Nephron progenitor cell (in vitro differentiated cells): ENCODE results near the gene SCARF2.

ENCODE experiments used
- DNase-seq: peaks from one replicate; pipeline ENCODE4 v3.0.0; 2021
- H3K27ac Mint-ChIP-seq: 2 replicates; pipeline ENCODE4 v1.8.0; 2021; ENCODE audit warnings: mild to moderate bottlenecking, moderate library complexity, mixed read lengths
- H3K27me3 Mint-ChIP-seq: 2 replicates; pipeline ENCODE4 v1.8.0; 2021; ENCODE audit warnings: mild to moderate bottlenecking, low read depth, mixed read lengths; ENCODE audit not compliant: poor library complexity
- H3K36me3 Mint-ChIP-seq: 2 replicates; pipeline ENCODE4 v1.8.0; 2021; ENCODE audit warnings: low read depth, mixed read lengths
- H3K4me1 Mint-ChIP-seq: 2 replicates; pipeline ENCODE4 v1.8.0; 2021; ENCODE audit warnings: mixed read lengths
- H3K4me3 Mint-ChIP-seq: 2 replicates; pipeline ENCODE4 v1.8.0; 2021; ENCODE audit warnings: mild to moderate bottlenecking, moderate library complexity, mixed read lengths
- H3K9me3 Mint-ChIP-seq: 2 replicates; pipeline ENCODE4 v1.8.0; 2021; ENCODE audit warnings: mild to moderate bottlenecking, moderate library complexity, mixed read lengths
- CTCF ChIP-seq: fragments of 200-600 bp; sonication (generic); IDR thresholded peaks from 2 replicates; pipeline ENCODE4 v1.5.0; 2021; ENCODE audit warnings: antibody characterized with exemption

SCARF2 gene

DNA sequence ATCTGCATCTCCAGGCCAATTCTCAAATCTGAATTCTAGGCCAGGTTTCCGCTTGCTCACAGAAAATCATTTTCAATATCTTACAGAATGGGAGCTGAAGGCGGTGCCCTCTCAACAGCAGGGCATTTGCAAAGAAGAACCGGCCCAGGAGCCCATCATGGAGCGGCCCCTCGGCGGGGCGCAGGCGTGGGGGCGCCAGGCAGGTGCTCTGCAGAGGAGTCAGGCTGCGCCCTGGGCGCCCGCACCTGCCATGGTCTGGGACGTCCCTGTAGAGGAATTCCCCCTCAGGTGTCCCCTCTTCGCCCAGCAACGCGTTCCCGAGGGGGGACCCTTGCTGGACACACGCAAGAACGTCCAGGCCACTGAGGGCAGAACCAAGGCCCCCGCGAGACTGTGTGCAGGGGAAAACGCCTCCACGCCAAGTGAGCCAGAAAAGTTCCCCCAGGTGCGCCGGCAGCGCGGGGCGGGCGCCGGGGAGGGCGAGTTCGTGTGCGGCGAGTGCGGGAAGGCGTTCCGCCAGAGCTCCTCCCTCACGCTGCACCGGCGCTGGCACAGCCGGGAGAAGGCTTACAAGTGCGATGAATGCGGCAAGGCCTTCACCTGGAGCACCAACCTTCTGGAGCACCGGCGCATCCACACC, 32.2 kb downstream of the SCARF2 start:
- no peak overlapping the region for H3K27ac Mint-ChIP-seq
- H3K9me3 Mint-ChIP-seq: no peaks in the 10 kb centered on the region
- H3K36me3 Mint-ChIP-seq: peaks cover 62% of the 10 kb centered on the region
- no peak for DNase-seq
- TF ChIP-seq CTCF: no peak
- peaks cover 9% of the 10 kb centered on the region for H3K4me1 Mint-ChIP-seq
- no peaks in the 10 kb centered on the region for H3K27me3 Mint-ChIP-seq
- H3K4me3 Mint-ChIP-seq: no peak overlapping the region

- H3K27ac Mint-ChIP-seq: no peak overlapping the region
- TF ChIP-seq CTCF: no peak
- DNase-seq: no peak
- H3K27me3 Mint-ChIP-seq: no peaks in the 10 kb centered on the region
- H3K9me3 Mint-ChIP-seq: no peaks in the 10 kb centered on the region
- peaks cover 60% of the 10 kb centered on the region for H3K36me3 Mint-ChIP-seq
- H3K4me1 Mint-ChIP-seq: peaks cover 6% of the 10 kb centered on the region
- no peak overlapping the region for H3K4me3 Mint-ChIP-seq
These were observed 32.7 kb downstream of the SCARF2 start for GRCh38 chr22:20404881-20405280.

- Mint-ChIP-seq H3K27ac (no peak overlapping the region), H3K9me3 (no peaks in the 10 kb centered on the region), H3K36me3 (peaks cover 57% of the 10 kb centered on the region), H3K27me3 (no peaks in the 10 kb centered on the region), H3K4me3 (no peak overlapping the region), H3K4me1 (peaks cover 12% of the 10 kb centered on the region)
- no peak for TF ChIP-seq CTCF
- DNase-seq: no peak
These were observed 33.9 kb downstream of the SCARF2 start for GRCh38 chr22:20403779-20404140.

GRCh38 chr22:20402960-20403778, 34.5 kb downstream of the SCARF2 start:
- no peak for TF ChIP-seq CTCF
- H3K27me3 Mint-ChIP-seq: no peaks in the 10 kb centered on the region
- H3K4me3 Mint-ChIP-seq: no peak overlapping the region
- no peak for DNase-seq
- peaks cover 16% of the 10 kb centered on the region for H3K4me1 Mint-ChIP-seq
- no peak overlapping the region for H3K27ac Mint-ChIP-seq
- peaks cover 51% of the 10 kb centered on the region for H3K36me3 Mint-ChIP-seq
- H3K9me3 Mint-ChIP-seq: no peaks in the 10 kb centered on the region

- no peaks in the 10 kb centered on the region for H3K9me3 Mint-ChIP-seq
These were observed 36.1 kb downstream of the SCARF2 start for GRCh38 chr22:20401376-20402014.

More at GRCh38 chr22:20401376-20402014, 36.1 kb downstream of the SCARF2 start:
- Mint-ChIP-seq H3K27me3 (no peaks in the 10 kb centered on the region), H3K36me3 (peaks cover 50% of the 10 kb centered on the region), H3K4me3 (no peak overlapping the region), H3K27ac (no peak overlapping the region), H3K4me1 (peaks cover 27% of the 10 kb centered on the region)
- no peak for DNase-seq
- no peak for TF ChIP-seq CTCF
